SK-N-SH treated with all-trans-retinoic acid at 6 μM for 48 hours (cell line): ENCODE results near the gene TECR.
"Not testable (repeated sequence)": the region's sequence is repeated elsewhere in the genome, so short reads cannot be mapped to it uniquely, and the experiment has no call there.

Source experiments
- ATAC-seq: fragments of 200-7000 bp; cut with Tn5 transposase; 3 replicates; pipeline ENCODE4 v1.9.1; 2020; ENCODE audit warnings: mild to moderate bottlenecking, moderate library complexity
- ARNTL ChIP-seq: fragments of 450-650 bp; formaldehyde crosslinking; IDR thresholded peaks from 2 replicates; pipeline ENCODE4 v1.5.0; 2020; ENCODE audit warnings: low read depth, mild to moderate bottlenecking, moderate library complexity, borderline replicate concordance
- CREB5 ChIP-seq: fragments of 250-450 bp; sonication (Bioruptor Pico); IDR thresholded peaks from 2 replicates; pipeline ENCODE4 v1.5.1; 2020; ENCODE audit warnings: low read depth, mild to moderate bottlenecking, moderate library complexity
- CSDC2 ChIP-seq: fragments of 250-450 bp; sonication (Bioruptor Pico); IDR thresholded peaks from 2 replicates; pipeline ENCODE4 v1.5.0; 2020; ENCODE audit warnings: mild to moderate bottlenecking, moderate library complexity
- CSRNP3 ChIP-seq: fragments of 250-450 bp; sonication (Bioruptor Pico); IDR thresholded peaks from 2 replicates; pipeline ENCODE4 v1.5.1; 2021; ENCODE audit warnings: mild to moderate bottlenecking, moderate library complexity
- ESRRG ChIP-seq: fragments of 250-450 bp; sonication (Bioruptor Pico); IDR thresholded peaks from 2 replicates; pipeline ENCODE4 v1.6.1; 2021; ENCODE audit warnings: mild to moderate bottlenecking
- GLIS3 ChIP-seq: fragments of 250-450 bp; sonication (Bioruptor Pico); IDR thresholded peaks from 2 replicates; pipeline ENCODE4 v1.5.0; 2020; ENCODE audit warnings: mild to moderate bottlenecking, moderate library complexity
- ISL1 ChIP-seq: fragments of 250-450 bp; sonication (Bioruptor Pico); IDR thresholded peaks from 2 replicates; pipeline ENCODE4 v2.1.2; 2022; ENCODE audit warnings: mild to moderate bottlenecking, moderate library complexity
- PPARA ChIP-seq: fragments of 250-450 bp; sonication (Bioruptor Pico); IDR thresholded peaks from 2 replicates; pipeline ENCODE4 v1.5.0; 2020; ENCODE audit warnings: mild to moderate bottlenecking, borderline replicate concordance
- RARB ChIP-seq: fragments of 250-450 bp; sonication (Bioruptor Pico); IDR thresholded peaks from 2 replicates; pipeline ENCODE4 v1.8.0; 2021; ENCODE audit warnings: mild to moderate bottlenecking, moderate library complexity
- SNAI2 ChIP-seq: fragments of 250-450 bp; sonication (Bioruptor Pico); IDR thresholded peaks from 2 replicates; pipeline ENCODE4 v1.5.0; 2020; ENCODE audit warnings: mild to moderate bottlenecking, moderate library complexity
- TCF4 ChIP-seq: fragments of 250-450 bp; sonication (Bioruptor Pico); IDR thresholded peaks from 2 replicates; pipeline ENCODE4 v1.8.0; 2021; ENCODE audit warnings: mild to moderate bottlenecking, moderate library complexity, borderline replicate concordance
- TOX ChIP-seq: fragments of 250-450 bp; sonication (Bioruptor Pico); IDR thresholded peaks from 2 replicates; pipeline ENCODE4 v1.8.0; 2021; ENCODE audit warnings: mild to moderate bottlenecking, moderate library complexity, borderline replicate concordance
- ZC3H10 ChIP-seq: fragments of 250-450 bp; sonication (Bioruptor Pico); IDR thresholded peaks from 2 replicates; pipeline ENCODE4 v1.5.1; 2021; ENCODE audit warnings: mild to moderate bottlenecking, moderate library complexity
- ZFP3 ChIP-seq: fragments of 250-450 bp; sonication (Bioruptor Pico); IDR thresholded peaks from 2 replicates; pipeline ENCODE4 v1.5.0; 2020; ENCODE audit warnings: mild to moderate bottlenecking, moderate library complexity
- ZFP30 ChIP-seq: fragments of 450-650 bp; formaldehyde crosslinking; IDR thresholded peaks from 2 replicates; pipeline ENCODE4 v1.5.0; 2022; ENCODE audit warnings: mild to moderate bottlenecking, moderate library complexity
- ZNF565 ChIP-seq: fragments of 450-650 bp; formaldehyde crosslinking; conservative IDR thresholded peaks from 2 replicates; pipeline ENCODE4 v1.5.0; 2020; ENCODE audit warnings: low read depth, mild to moderate bottlenecking, moderate library complexity
- ZNF70 ChIP-seq: fragments of 450-650 bp; formaldehyde crosslinking; IDR thresholded peaks from 2 replicates; pipeline ENCODE4 v1.5.0; 2020; ENCODE audit warnings: mild to moderate bottlenecking, moderate library complexity
- ZNF8 ChIP-seq: fragments of 450-650 bp; formaldehyde crosslinking; IDR thresholded peaks from 2 replicates; pipeline ENCODE4 v1.5.0; 2020; ENCODE audit warnings: mild to moderate bottlenecking, moderate library complexity
- TF ChIP-seq, protein P1 (sequence below): fragments of 250-450 bp; sonication (Bioruptor Pico); IDR thresholded peaks from 2 replicates; pipeline ENCODE4 v1.8.0; 2020; ENCODE audit warnings: mild to moderate bottlenecking, moderate library complexity, borderline replicate concordance

Gene TECR

DNA sequence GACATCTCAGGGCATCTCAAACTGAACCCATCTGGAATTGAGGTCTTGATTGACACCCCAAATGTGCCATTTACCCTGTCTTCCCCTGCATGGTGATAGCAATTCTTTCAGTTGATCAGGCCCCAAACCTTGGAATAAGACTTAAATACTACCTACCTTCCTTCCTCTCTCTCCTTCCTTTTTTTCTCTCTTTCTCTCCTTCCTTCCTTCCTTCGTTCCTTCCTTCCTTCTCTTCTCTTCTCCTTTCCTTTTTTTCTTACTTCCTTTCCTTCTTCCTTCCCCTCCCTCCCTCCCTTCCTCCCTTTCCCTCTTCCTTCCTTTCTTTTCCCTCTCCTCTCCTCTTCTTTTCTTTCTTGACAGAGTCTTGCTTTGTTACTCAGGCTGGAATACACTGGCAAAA lies 26.1 kb upstream of the TECR start:
- TF ChIP-seq CREB5 (no peak), TCF4 (CRISPR knock-in tag) (no peak), GLIS3 (CRISPR knock-in tag) (no peak), ESRRG (CRISPR knock-in tag) (no peak), TOX (CRISPR knock-in tag) (no peak), RARB (CRISPR knock-in tag) (no peak), PPARA (CRISPR knock-in tag) (no peak), ARNTL (CRISPR knock-in tag) (no peak)
- TF ChIP-seq, protein P1, sequence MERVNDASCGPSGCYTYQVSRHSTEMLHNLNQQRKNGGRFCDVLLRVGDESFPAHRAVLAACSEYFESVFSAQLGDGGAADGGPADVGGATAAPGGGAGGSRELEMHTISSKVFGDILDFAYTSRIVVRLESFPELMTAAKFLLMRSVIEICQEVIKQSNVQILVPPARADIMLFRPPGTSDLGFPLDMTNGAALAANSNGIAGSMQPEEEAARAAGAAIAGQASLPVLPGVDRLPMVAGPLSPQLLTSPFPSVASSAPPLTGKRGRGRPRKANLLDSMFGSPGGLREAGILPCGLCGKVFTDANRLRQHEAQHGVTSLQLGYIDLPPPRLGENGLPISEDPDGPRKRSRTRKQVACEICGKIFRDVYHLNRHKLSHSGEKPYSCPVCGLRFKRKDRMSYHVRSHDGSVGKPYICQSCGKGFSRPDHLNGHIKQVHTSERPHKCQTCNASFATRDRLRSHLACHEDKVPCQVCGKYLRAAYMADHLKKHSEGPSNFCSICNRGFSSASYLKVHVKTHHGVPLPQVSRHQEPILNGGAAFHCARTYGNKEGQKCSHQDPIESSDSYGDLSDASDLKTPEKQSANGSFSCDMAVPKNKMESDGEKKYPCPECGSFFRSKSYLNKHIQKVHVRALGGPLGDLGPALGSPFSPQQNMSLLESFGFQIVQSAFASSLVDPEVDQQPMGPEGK (CRISPR knock-in tag): no peak
- ATAC-seq: no peak

DNA sequence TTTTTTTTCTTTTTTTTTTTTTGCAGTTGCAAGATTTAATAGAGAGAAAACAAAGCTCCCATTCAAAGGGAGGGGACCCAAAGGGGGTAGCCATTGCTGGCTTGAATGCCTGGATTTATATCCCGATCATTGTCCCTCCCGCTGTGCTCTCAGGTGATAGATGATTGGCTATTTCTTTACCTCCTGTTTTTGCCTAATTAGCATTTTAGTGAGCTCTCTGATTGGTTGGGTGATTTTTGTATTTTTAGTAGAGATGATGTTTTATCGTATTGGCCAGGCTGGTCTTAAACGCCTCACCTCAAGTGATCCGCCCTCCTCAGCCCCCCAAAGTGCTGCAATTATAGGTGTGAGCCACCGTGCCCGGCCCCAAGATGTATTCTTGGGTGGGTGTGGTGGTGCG lies 24.8 kb upstream of the TECR start:
- ATAC-seq: not testable (repeated sequence)

DNA sequence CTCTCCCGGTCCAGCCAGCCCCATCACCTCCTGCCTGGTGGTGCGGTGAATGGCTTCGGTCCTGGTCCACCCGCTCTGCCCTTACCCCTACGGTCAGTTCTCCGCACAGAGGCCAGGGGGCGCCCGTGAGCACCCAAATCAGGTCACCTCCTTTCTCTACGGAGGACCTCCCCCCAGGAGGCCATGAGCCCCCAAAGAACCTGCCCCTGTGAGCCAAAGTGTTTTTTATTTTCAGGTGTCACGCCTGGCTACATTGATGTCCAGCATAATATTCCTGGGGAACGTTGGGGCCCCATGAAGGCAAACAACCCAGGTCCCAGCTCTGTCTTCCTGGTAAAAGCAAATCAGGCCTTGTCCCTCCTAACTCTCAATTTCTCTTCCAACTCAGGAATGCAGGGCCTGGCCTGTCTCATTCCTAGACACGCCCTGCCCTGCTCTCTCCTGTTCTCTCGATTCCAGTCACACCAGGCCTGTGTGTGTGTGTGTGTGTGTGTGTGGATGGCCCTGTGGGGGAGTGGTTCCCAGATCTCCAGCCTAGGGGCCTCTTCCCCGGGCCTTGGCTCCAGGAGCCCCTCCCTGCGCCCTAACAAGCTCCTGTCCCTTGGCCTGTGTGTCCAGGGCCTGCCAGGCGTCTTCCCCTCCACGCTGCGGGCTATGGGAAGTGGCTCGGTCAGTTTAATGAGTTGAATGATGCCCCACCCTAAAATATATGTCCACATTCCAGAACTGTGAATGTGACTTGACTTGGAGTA lies 23.7 kb upstream of the TECR start:
- peak; percentile 78 for ATAC-seq
- TF ChIP-seq CREB5 (no peak), RARB (CRISPR knock-in tag) (no peak), CSRNP3 (CRISPR knock-in tag) (no peak), ZNF8 (CRISPR knock-in tag) (no peak), ZFP30 (CRISPR knock-in tag) (no peak), CSDC2 (CRISPR knock-in tag) (no peak), ZNF70 (CRISPR knock-in tag) (no peak), TOX (CRISPR knock-in tag) (no peak), GLIS3 (CRISPR knock-in tag) (no peak), ISL1 (no peak), TCF4 (CRISPR knock-in tag) (no peak), ZNF565 (CRISPR knock-in tag) (no peak), ARNTL (CRISPR knock-in tag) (no peak), SNAI2 (no peak), PPARA (CRISPR knock-in tag) (no peak), ZFP3 (CRISPR knock-in tag) (no peak)
- TF ChIP-seq, protein P1 (CRISPR knock-in tag): no peak

- peak; percentile 9; the same call in 2 of the 3 replicates for ATAC-seq
- no peak for TF ChIP-seq ZNF8 (CRISPR knock-in tag)
- TF ChIP-seq ARNTL (CRISPR knock-in tag): no peak
- TF ChIP-seq ZFP3 (CRISPR knock-in tag): no peak
- no peak for TF ChIP-seq TOX (CRISPR knock-in tag)
- TF ChIP-seq CSDC2 (CRISPR knock-in tag): no peak
- no peak for TF ChIP-seq ISL1
- no peak for TF ChIP-seq CSRNP3 (CRISPR knock-in tag)
- TF ChIP-seq ZC3H10 (CRISPR knock-in tag): no peak
- TF ChIP-seq SNAI2: no peak
- no peak for TF ChIP-seq ZNF70 (CRISPR knock-in tag)
These were observed 21.5 kb upstream of the TECR start for GRCh38 chr19:14507704-14508542.
